RWPE1 (cell line): ENCODE measurements around the gene CELF4.

Experiments used
- CTCF ChIA-PET: fragments of 350-600 bp; sonication (Branson Sonifier 250); formaldehyde crosslinking; extraction: SDS; loops from one replicate; lab custom pipeline; 2021; lab: Yijun Ruan, JAX
- POLR2A ChIA-PET: fragments of 400-600 bp; formaldehyde crosslinking; extraction: SDS; loops from one replicate; lab custom pipeline; 2020; ENCODE audit warnings: antibody characterized with exemption; ENCODE audit not compliant: low non-redundant PET; lab: Yijun Ruan, JAX
- DNase-seq: peaks from one replicate; pipeline ENCODE4 v3.0.0; 2012; ENCODE audit warnings: low spot score
- H3K27ac ChIP-seq: fragments of 450-650 bp; 2 replicates; pipeline ENCODE4 v1.5.1; 2017
- TF ChIP-seq, protein P1 (sequence below): fragments of 450-650 bp; conservative IDR thresholded peaks from 2 replicates; pipeline ENCODE4 v1.5.1; 2017; ENCODE audit warnings: low read depth, mild to moderate bottlenecking

Gene CELF4

DNA sequence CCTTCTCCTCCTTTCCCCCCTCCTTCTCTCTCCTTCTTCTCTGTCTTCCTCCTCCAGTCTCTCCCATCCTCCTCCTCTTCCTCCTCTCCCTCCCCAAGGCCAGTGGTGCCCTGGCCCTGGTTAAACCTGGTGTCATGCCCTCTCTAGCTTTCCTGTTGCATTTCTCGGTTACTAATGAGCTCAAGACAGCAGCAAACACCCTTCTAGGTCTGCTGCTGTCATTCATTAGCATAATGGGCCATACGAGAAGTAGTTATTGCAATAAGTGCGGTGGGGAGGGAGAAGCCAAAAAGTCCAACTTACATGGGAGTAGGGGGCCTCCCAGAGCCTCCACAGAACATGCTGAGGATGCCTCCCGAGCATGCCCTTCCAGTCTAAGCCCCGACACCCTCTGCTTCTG lies 177.2 kb downstream of the CELF4 start:
- no peak overlapping the region for H3K27ac ChIP-seq
- POLR2A ChIA-PET, result no interaction called here
- TF ChIP-seq, protein P1, sequence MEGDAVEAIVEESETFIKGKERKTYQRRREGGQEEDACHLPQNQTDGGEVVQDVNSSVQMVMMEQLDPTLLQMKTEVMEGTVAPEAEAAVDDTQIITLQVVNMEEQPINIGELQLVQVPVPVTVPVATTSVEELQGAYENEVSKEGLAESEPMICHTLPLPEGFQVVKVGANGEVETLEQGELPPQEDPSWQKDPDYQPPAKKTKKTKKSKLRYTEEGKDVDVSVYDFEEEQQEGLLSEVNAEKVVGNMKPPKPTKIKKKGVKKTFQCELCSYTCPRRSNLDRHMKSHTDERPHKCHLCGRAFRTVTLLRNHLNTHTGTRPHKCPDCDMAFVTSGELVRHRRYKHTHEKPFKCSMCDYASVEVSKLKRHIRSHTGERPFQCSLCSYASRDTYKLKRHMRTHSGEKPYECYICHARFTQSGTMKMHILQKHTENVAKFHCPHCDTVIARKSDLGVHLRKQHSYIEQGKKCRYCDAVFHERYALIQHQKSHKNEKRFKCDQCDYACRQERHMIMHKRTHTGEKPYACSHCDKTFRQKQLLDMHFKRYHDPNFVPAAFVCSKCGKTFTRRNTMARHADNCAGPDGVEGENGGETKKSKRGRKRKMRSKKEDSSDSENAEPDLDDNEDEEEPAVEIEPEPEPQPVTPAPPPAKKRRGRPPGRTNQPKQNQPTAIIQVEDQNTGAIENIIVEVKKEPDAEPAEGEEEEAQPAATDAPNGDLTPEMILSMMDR, result no peak
- no peak for DNase-seq
- CTCF ChIA-PET, result no interaction called here

DNA sequence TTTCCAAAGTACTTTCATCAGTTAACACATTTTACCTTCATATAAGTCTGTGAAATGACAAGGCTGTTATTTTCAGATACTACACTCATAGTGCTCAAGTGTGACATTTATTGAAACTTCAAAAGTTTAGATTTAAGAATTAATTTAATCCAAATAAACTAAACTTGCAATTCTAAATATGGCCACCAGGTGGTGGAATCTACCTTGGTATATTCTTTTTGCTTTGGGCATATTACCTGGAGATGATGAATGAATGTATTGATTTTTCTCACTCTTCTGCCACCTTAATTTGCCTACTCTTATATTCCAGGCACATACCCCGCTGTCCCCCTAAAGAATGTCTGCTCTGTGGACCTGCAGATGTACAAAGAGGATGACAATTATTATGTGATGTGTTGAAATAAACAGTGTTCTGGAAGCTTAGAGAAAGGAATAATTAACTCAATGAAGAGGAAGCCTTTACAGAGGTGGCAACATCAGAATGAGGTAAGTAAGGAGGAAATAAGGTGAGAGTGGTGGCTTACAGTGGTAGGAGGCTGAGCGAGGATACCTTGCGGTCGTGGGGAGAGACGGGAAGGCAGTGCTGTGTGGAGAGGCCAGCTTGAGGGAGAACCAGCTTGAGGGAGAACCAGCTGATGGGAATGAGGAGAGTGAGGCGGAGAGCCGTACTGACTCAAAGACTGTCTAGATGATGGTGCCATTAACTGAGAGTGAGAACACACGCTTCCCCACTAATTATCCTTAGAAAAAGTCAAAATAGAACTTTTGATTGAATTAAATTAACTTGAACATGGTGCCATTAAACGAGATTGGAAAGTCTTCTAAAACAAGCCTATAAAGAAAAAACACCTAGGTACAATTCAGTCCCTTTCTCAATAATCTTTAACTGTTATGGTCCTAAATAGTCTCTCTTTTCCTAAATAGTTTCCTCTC lies 179.5 kb downstream of the CELF4 start:
- ChIA-PET CTCF (interaction anchor here (0.7 to 2.0 kb wide), 4 partner anchors 26 to 152 kb away, joined by 3 to 6 read pairs (median 4); no protein-coding TSS in a partner anchor), POLR2A (no interaction called here)
- TF ChIP-seq, protein P1, result peak; percentile 63
- DNase-seq, result peak; percentile 20
- no peak overlapping the region for H3K27ac ChIP-seq

DNA sequence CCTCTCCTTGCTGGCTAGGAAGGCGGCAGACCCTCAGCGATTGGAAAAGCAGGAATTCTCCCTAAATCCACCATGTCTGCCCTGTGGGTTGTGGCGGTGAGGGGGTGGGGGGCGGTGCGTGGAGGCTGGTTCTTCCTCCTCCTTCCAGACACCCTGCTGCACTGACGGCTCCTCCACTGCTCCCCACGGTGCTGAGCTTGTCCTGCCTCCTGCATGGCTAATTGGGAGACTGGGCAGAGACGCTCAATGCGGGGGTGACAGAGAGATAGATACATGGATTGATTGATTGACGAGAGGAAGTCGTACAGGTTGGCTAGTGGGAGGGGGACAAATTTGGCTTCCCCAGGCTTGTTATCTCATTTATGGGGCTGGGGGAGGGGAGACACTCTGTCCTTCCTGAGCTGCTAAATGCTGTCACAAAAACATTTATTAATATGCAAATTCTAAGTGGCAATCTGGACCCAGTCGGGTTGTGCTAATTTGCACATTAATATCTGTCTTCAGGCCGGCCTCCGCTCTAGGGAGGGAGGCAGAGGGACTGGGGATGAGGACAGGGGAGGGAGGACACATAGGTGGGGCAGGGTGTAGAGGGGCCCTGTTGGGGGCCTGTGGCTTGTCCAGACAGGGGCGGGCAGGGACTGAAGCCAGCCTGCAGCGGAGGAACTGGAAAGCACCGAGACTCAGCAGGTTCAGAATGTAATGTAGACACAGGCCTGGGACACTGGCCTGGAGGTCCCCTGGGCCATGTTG lies 181.6 kb downstream of the CELF4 start:
- no peak overlapping the region for H3K27ac ChIP-seq
- ChIA-PET CTCF (no interaction called here), POLR2A (no interaction called here)
- no peak for DNase-seq
- TF ChIP-seq, protein P1, result no peak

DNA sequence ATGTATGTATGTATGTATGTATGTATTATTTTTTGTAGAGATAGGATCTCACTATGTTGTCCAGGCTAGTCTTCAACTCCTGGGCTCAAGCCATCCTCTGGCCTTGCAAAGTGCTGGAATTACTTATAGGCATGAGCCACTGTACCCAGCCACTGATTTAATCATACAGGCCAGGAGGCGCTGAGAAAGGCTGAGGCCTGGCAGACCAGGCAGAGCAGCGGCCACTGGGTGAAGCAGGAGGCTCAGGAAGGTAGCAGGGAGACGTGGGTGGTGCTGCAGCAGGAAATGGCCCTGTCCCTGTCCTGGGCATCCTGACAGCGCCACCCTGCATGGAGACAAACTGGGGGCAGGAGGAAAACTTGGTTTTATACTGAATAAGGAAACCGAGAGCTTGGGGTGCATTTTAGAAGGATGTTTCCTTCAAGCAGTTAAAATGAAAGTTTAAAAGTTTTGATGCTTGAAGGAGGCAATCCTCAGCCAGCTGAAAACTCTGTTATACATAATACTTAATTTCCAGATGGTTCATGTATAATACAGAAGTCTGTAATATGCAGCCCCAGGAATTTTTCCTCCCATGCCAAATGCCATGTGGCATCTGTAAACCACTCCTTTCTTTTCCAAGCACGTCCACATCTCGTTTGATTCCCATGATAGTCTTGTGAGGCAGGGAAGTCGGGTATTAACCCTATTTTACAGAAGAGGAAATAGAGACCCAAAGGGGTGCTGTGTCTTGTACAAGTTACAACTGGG lies 182.4 kb downstream of the CELF4 start:
- no peak for DNase-seq
- ChIA-PET CTCF (no interaction called here), POLR2A (no interaction called here)
- H3K27ac ChIP-seq, result no peak overlapping the region
- TF ChIP-seq, protein P1, result no peak

DNA sequence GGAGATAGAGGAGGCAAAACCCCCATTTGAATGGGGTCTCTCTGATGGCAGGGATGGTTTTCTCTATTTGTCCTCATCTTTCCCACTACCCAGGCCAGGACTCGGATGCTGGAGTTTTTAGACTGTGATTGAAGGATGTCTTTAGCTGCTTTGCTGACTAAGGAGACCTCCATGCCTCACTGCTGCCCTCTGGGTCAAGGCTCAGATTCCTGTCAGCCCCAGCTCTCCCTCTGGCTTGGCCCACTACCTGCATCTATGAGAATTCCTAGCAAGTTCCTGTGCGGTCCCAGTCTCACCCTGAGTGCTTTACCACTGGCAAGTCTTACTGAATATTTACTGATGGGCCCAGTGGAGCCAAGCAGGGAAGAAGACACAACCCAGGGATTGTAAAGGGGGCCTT lies 184.0 kb downstream of the CELF4 start:
- ChIA-PET POLR2A (no interaction called here), CTCF (no interaction called here)
- no peak overlapping the region for H3K27ac ChIP-seq
- DNase-seq, result no peak
- TF ChIP-seq, protein P1, result no peak
